Testis (tissue), 3 donors: ENCODE results near the gene NFATC1. TPM values are rescaled to one million over a fixed set of nuclear protein-coding genes. Genes with fewer than 3 reads are reported as not detected.

Experiments
- DNase-seq: peaks from one replicate; pipeline ENCODE4 v3.0.0-alpha.2; 2019
- H3K27ac ChIP-seq, 2 donors: fragments of 200-600 bp; sonication (generic); one replicate each; pipeline ENCODE4 v1.5.1; 2019
- H3K27me3 ChIP-seq: fragments of 200-600 bp; sonication (generic); one replicate; pipeline ENCODE4 v1.5.1; 2019
- H3K36me3 ChIP-seq: fragments of 200-600 bp; sonication (generic); one replicate; pipeline ENCODE4 v1.5.1; 2017; ENCODE audit warnings: low read depth; ENCODE audit errors: missing control alignments
- H3K4me1 ChIP-seq: fragments of 200-600 bp; sonication (generic); one replicate; pipeline ENCODE4 v1.5.1; 2019
- H3K4me3 ChIP-seq, 2 donors: fragments of 200-600 bp; sonication (generic); one replicate each; pipeline ENCODE4 v1.5.1; 2017 to 2019
- H3K9me3 ChIP-seq: fragments of 200-600 bp; sonication (generic); one replicate; pipeline ENCODE4 v1.5.1; 2017
- POLR2A ChIP-seq: fragments of 450-650 bp; IDR thresholded peaks from one replicate; pipeline ENCODE4 v1.6.1; 2017; ENCODE audit warnings: antibody characterized with exemption, mild to moderate bottlenecking, moderate library complexity
- WGBS, 2 donors: methylation state at CpG; one replicate each; pipeline ENCODE4 v1.1.5; 2018; 5-methylcytosine and 5-hydroxymethylcytosine counted together
- intact Hi-C: fragments of 100-400 bp; cut with DNase I; formaldehyde crosslinking; loops from one replicate; pipeline ENCODE4 v1.15.1; 2023; ENCODE audit warnings: low total_unique reads
- polyA plus RNA-seq: library from polyadenylated mRNA; stranded (reverse); fragments of 350-450 nt; fragmentation: Illumina TruSeq; extraction: RNeasy Lipid Tissue Mini Kit (QIAGEN cat#74804); gene quantifications from one replicate; pipeline ENCODE4 v1.2.3, GENCODE V29; 2014; ENCODE audit warnings: low read depth, low replicate concordance; ENCODE audit not compliant: insufficient read depth
- total RNA-seq, 2 donors: library from RNA; depleted of rRNA; stranded (reverse); fragments of >200 nt; gene quantifications; one replicate each; pipeline ENCODE4 v1.2.3, GENCODE V29; 2016
- TF ChIP-seq, protein P1 (sequence below), 3 experiments: fragments of 450-650 bp in 2 of 3; fragments of 200-600 bp in 1 of 3; sonication (generic) in 1 of 3; IDR thresholded peaks; one replicate each; pipeline ENCODE4 v1.5.1; 2016 to 2019; ENCODE audit warnings: antibody characterized with exemption in 3 of 3, mild to moderate bottlenecking in 2 of 3, moderate library complexity in 1 of 3

The NFATC1 gene
- total and polyA plus RNA-seq, 3 donors from 2014 or later: 22.2 to 28.1 (median 27.5) TPM

DNA sequence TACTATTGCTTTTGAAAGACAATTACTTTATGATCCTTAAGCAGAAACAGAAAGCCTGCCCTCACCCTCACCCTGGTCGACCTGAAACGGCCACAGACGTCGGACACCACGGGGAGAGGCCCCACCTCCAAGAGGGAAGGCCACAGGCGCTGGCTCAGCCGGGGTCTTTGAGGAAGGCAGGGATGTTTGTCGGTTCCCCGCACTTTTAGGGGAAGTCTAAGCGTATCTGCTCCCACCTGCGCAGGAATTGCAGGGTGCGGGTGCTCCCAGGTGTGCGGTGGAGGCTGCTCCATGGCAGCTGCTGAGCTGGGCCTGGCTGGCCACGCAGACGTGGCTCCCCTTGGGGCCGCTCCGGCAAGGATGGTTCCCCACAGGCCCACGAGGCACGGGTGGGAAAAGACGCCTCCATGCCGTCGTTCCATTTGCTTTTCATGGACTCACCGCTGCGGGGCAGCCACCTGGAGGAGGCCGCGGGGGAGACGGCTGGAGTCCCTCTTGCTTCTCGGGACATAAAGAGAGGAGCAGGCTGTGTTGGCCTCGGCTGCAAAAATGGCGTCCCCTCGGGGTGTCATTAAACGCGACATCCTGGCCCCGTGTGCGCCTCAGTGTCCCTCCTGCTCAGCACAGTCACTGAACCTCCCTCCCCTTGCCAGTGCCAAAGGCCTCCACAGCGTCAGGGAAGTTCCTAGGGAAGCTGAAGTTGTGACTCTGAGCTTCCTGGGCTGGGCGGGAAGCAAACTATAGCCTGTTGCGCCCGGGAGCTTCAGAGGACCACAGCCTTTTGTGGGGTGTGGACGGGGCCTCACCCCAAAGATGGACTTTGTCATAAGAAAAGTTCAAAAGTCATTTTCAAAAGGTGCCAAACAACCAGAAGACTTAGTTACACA lies 63.4 kb downstream of the NFATC1 start:
- no peak overlapping the region for H3K4me3 ChIP-seq

DNA sequence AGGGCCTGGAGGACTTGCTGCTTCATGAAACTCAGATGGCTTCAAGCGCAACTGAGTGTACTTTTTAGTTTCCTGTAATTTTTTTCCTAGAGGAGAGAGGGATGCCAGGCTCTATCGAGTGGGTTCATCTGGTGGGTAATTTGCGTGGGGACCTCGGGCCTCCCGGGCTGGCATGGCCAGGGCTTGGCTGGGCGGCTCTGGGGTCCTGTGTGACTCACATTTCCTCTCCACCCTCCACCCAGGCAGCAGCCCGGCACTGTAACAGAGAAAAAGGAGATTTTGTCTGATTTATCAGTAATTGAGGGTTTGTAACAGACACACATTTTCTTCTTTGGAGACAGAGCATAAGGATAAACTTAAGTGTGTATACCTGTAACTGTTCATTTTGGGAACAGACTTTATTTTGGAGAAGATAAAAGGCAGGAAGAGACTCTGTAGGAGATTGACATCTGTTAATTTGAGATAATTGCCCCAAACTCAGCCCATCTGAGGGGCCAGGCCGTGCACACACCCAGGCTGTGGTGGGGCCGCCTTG lies 64.3 kb downstream of the NFATC1 start:
- WGBS, 2 donors: 75 to 79% methylated on average over 9 of the region's 9 CpGs
- H3K36me3 ChIP-seq: no peaks in the 10 kb centered on the region
- H3K4me3 ChIP-seq: no peak overlapping the region
- H3K27ac ChIP-seq: no peak overlapping the region
- H3K9me3 ChIP-seq: no peaks in the 10 kb centered on the region
- H3K4me1 ChIP-seq: peaks cover 5% of the 10 kb centered on the region
- no peak for TF ChIP-seq POLR2A
- TF ChIP-seq, protein P1, sequence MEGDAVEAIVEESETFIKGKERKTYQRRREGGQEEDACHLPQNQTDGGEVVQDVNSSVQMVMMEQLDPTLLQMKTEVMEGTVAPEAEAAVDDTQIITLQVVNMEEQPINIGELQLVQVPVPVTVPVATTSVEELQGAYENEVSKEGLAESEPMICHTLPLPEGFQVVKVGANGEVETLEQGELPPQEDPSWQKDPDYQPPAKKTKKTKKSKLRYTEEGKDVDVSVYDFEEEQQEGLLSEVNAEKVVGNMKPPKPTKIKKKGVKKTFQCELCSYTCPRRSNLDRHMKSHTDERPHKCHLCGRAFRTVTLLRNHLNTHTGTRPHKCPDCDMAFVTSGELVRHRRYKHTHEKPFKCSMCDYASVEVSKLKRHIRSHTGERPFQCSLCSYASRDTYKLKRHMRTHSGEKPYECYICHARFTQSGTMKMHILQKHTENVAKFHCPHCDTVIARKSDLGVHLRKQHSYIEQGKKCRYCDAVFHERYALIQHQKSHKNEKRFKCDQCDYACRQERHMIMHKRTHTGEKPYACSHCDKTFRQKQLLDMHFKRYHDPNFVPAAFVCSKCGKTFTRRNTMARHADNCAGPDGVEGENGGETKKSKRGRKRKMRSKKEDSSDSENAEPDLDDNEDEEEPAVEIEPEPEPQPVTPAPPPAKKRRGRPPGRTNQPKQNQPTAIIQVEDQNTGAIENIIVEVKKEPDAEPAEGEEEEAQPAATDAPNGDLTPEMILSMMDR (IDR thresholded peaks at IDR 0.05): no peak
- no peak for DNase-seq
- intact Hi-C loops: no loop called here
- no peaks in the 10 kb centered on the region for H3K27me3 ChIP-seq

More for the DNA sequence above, 63.4 kb downstream of the NFATC1 start:
- TF ChIP-seq, protein P1 (IDR thresholded peaks at IDR 0.05): no peak
- no peaks in the 10 kb centered on the region for H3K36me3 ChIP-seq
- no peak for DNase-seq
- peak overlapping the region; percentile 27 to 49 for H3K27ac ChIP-seq
- intact Hi-C loops: no loop called here
- no peaks in the 10 kb centered on the region for H3K9me3 ChIP-seq
- H3K4me1 ChIP-seq: peaks cover 5% of the 10 kb centered on the region
- H3K27me3 ChIP-seq: no peaks in the 10 kb centered on the region
- 82 to 88% methylated on average over 15 to 40 of the region's 40 CpGs for WGBS, 2 donors

DNA sequence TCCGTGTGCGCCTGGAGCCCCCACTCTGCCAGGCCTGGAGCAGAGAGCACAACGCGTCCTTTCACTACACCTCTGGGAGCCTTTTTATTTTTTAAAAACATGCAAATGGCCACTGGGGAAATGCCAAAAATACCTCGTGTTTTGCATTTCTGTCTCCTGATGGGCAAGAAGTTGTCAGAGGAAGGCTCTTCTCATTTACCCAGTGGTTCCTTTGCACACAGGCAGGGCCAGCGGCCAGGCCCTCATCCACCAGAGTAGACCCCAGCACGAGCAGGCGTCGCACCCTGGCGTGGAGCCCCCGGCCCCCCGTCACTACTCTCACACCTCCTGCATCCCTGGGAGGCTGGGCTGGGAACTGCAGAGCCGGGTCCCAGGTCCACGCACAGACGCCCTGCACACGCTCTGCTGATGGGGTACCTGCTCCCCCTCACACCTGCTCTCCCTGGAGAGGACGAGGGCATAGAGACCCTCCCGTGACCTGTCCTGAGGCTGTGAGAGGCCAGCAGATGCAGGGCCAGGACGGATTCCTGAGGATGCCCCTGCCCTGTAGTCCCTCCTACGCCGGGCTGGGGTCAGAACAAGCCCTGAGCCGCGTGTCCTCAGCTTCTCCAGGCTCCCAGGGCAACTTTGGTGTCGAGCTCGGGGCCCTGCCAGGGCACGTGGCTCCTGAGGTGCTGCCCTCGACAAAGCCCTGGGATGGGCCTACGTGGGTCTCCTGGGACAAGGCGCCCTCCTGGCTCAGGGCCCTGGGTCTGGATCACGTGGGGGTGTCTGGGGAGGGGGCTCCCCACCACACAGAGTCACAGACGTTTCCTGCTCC lies 65.0 kb downstream of the NFATC1 start:
- WGBS, 2 donors: 83 to 87% methylated on average over 18 to 31 of the region's 31 CpGs
- TF ChIP-seq POLR2A: no peak
- TF ChIP-seq, protein P1 (IDR thresholded peaks at IDR 0.05): no peak

DNA sequence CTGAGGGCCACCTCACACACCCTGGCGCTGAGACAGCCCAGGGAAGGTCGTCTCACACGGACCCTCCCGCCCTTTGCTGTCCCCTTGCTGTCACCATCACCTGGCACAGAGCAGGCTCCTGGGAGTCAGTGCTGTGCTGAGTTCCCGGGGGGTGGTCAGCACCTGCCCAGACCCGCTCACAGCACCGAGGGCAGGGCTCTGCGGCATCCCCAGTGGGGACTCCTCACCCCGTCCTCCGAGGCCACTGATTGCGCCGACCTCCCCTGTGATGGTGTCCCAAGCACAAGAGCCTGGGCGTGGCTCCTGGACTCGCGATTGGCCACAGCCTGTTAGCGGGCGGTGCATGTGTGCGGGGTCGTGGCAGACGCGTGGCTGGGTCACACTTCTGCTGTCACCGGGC lies 65.9 kb downstream of the NFATC1 start:
- no peak overlapping the region for H3K4me3 ChIP-seq
- no peak for DNase-seq
- peaks cover 5% of the 10 kb centered on the region for H3K4me1 ChIP-seq
- H3K27me3 ChIP-seq: no peaks in the 10 kb centered on the region
- WGBS, 2 donors: 93% methylated on average over 22 of the region's 22 CpGs; no CpG with 5 or more reads in 1 of the 2 donors
- no peaks in the 10 kb centered on the region for H3K36me3 ChIP-seq
- TF ChIP-seq POLR2A: no peak
- TF ChIP-seq, protein P1 (IDR thresholded peaks at IDR 0.05): no peak
- intact Hi-C loops: no loop called here
- no peaks in the 10 kb centered on the region for H3K9me3 ChIP-seq
- H3K27ac ChIP-seq: no peak overlapping the region

More for the DNA sequence above, 65.0 kb downstream of the NFATC1 start:
- no peaks in the 10 kb centered on the region for H3K9me3 ChIP-seq
- no peaks in the 10 kb centered on the region for H3K36me3 ChIP-seq
- H3K27me3 ChIP-seq: no peaks in the 10 kb centered on the region
- no peak overlapping the region for H3K27ac ChIP-seq
- H3K4me3 ChIP-seq: no peak overlapping the region
- no peak for DNase-seq
- intact Hi-C loops: no loop called here
- H3K4me1 ChIP-seq: peaks cover 5% of the 10 kb centered on the region
